Endothelial cell of umbilical vein (primary cell): ENCODE data around the gene FBXO7. TPM values are rescaled to one million over a fixed set of nuclear protein-coding genes. Genes with fewer than 3 reads are reported as not detected.

Experiments
- BruUV-seq: library from RNA; stranded (reverse); fragments of 400-500 nt; replicated peaks from 2 replicates; lab custom pipeline; 2021; lab: Mats Ljungman, UMichigan
- CTCF ChIA-PET: fragments of 300-600, 350-600 bp; sonication (Branson Sonifier 250); formaldehyde crosslinking; loops from one replicate; lab custom pipeline; 2021; ENCODE audit warnings: antibody characterized with exemption, inconsistent platforms; lab: Charles Lee
- POLR2A ChIA-PET: fragments of 300-600, 350-600 bp; sonication (Branson Sonifier 250); formaldehyde crosslinking; loops from one replicate; lab custom pipeline; 2021; ENCODE audit warnings: antibody characterized with exemption, inconsistent platforms; lab: Charles Lee
- DNase-seq: peaks from one replicate; pipeline ENCODE4 v3.0.0-alpha.2; 2011; ENCODE audit warnings: low read depth, low spot score
- FAIRE-seq: peaks from 2 replicates; lab custom pipeline; 2011; peaks lifted over from hg19 to GRCh38; lab: Jason Lieb, UNC
- H2AFZ ChIP-seq: 2 replicates; pipeline ENCODE4 v1.6.0; 2012; ENCODE audit warnings: low read depth, low read length, control low read depth, inconsistent platforms
- H3K27ac ChIP-seq: 2 replicates; pipeline ENCODE4 v1.5.1; 2011; ENCODE audit warnings: low read depth, mild to moderate bottlenecking, control low read depth, low read length, moderate library complexity; ENCODE audit not compliant: insufficient read depth
- H3K27me3 ChIP-seq, 2 experiments: 2 replicates each; pipeline versions ENCODE4 v1.6.0 to v1.6.1; 2011; ENCODE audit warnings: low read length in 2 of 2, mixed read lengths in 1 of 2; ENCODE audit not compliant: control insufficient read depth in 2 of 2, insufficient read depth in 2 of 2
- H3K36me3 ChIP-seq, 2 experiments: 2 replicates in 1 of 2; 3 replicates in 1 of 2; pipeline ENCODE4 v1.5.1; 2011; ENCODE audit warnings: low read length in 2 of 2, mild to moderate bottlenecking in 1 of 2, moderate library complexity in 1 of 2; ENCODE audit not compliant: control insufficient read depth in 2 of 2, insufficient read depth in 2 of 2; ENCODE audit errors: extremely low read depth in 1 of 2
- H3K4me1 ChIP-seq: 3 replicates; pipeline ENCODE4 v1.5.1; 2011; ENCODE audit warnings: mild to moderate bottlenecking, low read length; ENCODE audit not compliant: control insufficient read depth, insufficient read depth; ENCODE audit errors: extremely low read depth
- H3K4me2 ChIP-seq: 2 replicates; pipeline ENCODE4 v1.6.1; 2011; ENCODE audit warnings: low read length, control low read depth, mixed read lengths; ENCODE audit not compliant: insufficient read depth
- H3K4me3 ChIP-seq, 3 experiments: fragments of 200-600 bp in 1 of 3; sonication (generic), shearing (Covaris generic) in 1 of 3; replicated peaks in 1 of 3; 2 replicates each; pipeline ENCODE4 v1.5.1; 2011 to 2016; ENCODE audit warnings: control low read depth in 3 of 3, low read length in 3 of 3, mild to moderate bottlenecking in 2 of 3, inconsistent platforms in 1 of 3, low read depth in 1 of 3, moderate library complexity in 1 of 3; ENCODE audit not compliant: insufficient read depth in 1 of 3
- H3K79me2 ChIP-seq: 2 replicates; pipeline ENCODE4 v1.6.0; 2012; ENCODE audit warnings: low read length, inconsistent platforms; ENCODE audit not compliant: control insufficient read depth, insufficient read depth
- H3K9ac ChIP-seq: replicated peaks from 2 replicates; pipeline ENCODE3; 2011; ENCODE audit warnings: low read length, control low read depth; ENCODE audit not compliant: insufficient read depth; ENCODE audit errors: extremely low read depth
- H3K9me1 ChIP-seq: replicated peaks from 3 replicates; pipeline ENCODE4 v1.6.0; 2011; ENCODE audit warnings: mild to moderate bottlenecking, low read length; ENCODE audit not compliant: control insufficient read depth, insufficient read depth; ENCODE audit errors: extremely low read depth
- H3K9me3 ChIP-seq: replicated peaks from 2 replicates; pipeline ENCODE4 v1.5.1; 2012; ENCODE audit warnings: low read length, inconsistent platforms; ENCODE audit not compliant: control insufficient read depth, insufficient read depth
- H4K20me1 ChIP-seq: replicated peaks from 2 replicates; pipeline ENCODE3; 2011; ENCODE audit warnings: mild to moderate bottlenecking, low read length; ENCODE audit not compliant: control insufficient read depth, insufficient read depth; ENCODE audit errors: extremely low read depth
- CTCF ChIP-seq, 2 donors: IDR thresholded peaks; 1 replicate in 1 of 2; 2 replicates in 1 of 2; pipeline ENCODE4 v1.5.1; 2011; ENCODE audit warnings: low read length in 2 of 2, mild to moderate bottlenecking in 2 of 2, moderate library complexity in 2 of 2, control low read depth in 1 of 2, inconsistent platforms in 1 of 2, low read depth in 1 of 2; ENCODE audit not compliant: insufficient read depth in 1 of 2; ENCODE audit errors: extremely low read depth in 1 of 2
- FOS ChIP-seq: IDR thresholded peaks from 2 replicates; pipeline ENCODE4 v1.6.1; 2011; ENCODE audit warnings: mild to moderate bottlenecking, low read length, moderate library complexity, borderline replicate concordance; ENCODE audit not compliant: insufficient read depth
- JUN ChIP-seq: IDR thresholded peaks from 2 replicates; pipeline ENCODE4 v1.6.1; 2011; ENCODE audit warnings: borderline replicate concordance, low read depth; ENCODE audit not compliant: insufficient read length, insufficient read depth
- MYC ChIP-seq: IDR thresholded peaks from one replicate; pipeline ENCODE4 v1.6.1; 2011; ENCODE audit warnings: mild to moderate bottlenecking, low read depth, low read length
- POLR2AphosphoS5 ChIP-seq: IDR thresholded peaks from 2 replicates; pipeline ENCODE4 v1.6.1; 2012; ENCODE audit warnings: low read depth, mild to moderate bottlenecking, control low read depth, low read length, moderate library complexity; ENCODE audit not compliant: insufficient read depth
- dilution Hi-C: fragments of 300-500 bp; cut with MboI; formaldehyde crosslinking; loops from one replicate; pipeline ENCODE4 v1.15.0; 2019; ENCODE audit warnings: low sequenced_read_pairs; ENCODE audit not compliant: extremely low pct_ligation_motif_present
- intact Hi-C: fragments of 100-400 bp; cut with micrococcal nuclease; formaldehyde crosslinking; loops from one replicate; pipeline ENCODE4 v1.10.0; 2022
- polyA plus RNA-seq, 4 experiments: library from polyadenylated mRNA; depleted of rRNA in 3 of 4; stranded (reverse) in 3 of 4; unstranded in 1 of 4; fragments of >200 nt; gene quantifications; 2 replicates each; pipeline versions ENCODE4 v1.2.1 to v1.2.3, GENCODE V29; 2011 to 2012; ENCODE audit warnings: missing spikeins in 1 of 4
- total RNA-seq: library from RNA; stranded (reverse); gene quantifications from 2 replicates; pipeline ENCODE4 v1.2.3, GENCODE V29; 2021

The FBXO7 gene
- total and polyA plus RNA-seq, 2 donors (not counting 3 experiments of a cell fraction or from before 2014, with no cell fraction given) = 81.1 to 112 TPM

- DNase-seq (no peak), FAIRE-seq (no peak)
- Histone ChIP-seq H4K20me1 (no peaks in the 10 kb centered on the region), H3K9me1 (no peaks in the 10 kb centered on the region), H3K4me3 (no peak overlapping the region), H3K27ac (no peak overlapping the region), H3K4me2 (no peak overlapping the region), H3K9me3 (no peaks in the 10 kb centered on the region), H3K9ac (no peak overlapping the region), H3K79me2 (no peaks in the 10 kb centered on the region), H3K4me1 (no peaks in the 10 kb centered on the region), H3K36me3 (peaks cover 10 to 12% of the 10 kb centered on the region in 2 experiments), H3K27me3 (no peaks in the 10 kb centered on the region), H2AFZ (no peak overlapping the region)
- BruUV-seq = no TSS peak
- ChIA-PET CTCF (interaction anchor here (0.6 to 1.5 kb wide), 3 partner anchors 23 to 298 kb away, joined by 3 to 4 read pairs (median 3); no protein-coding TSS in a partner anchor), POLR2A (no interaction called here)
- intact Hi-C loops = no loop called here
- dilution Hi-C loops = no loop called here
- TF ChIP-seq CTCF (IDR thresholded peaks at IDR 0.05; ENCODE audit: extremely low read depth in 1 of 2, insufficient read depth in 1 of 2, low read depth in 1 of 2, low read length in 2 of 2) (no peak), MYC (no peak), FOS (no peak), JUN (no peak), POLR2AphosphoS5 (no peak)
Observed at GRCh38 chr22:32499666-32500065, 25.1 kb downstream of the FBXO7 start.
